Measurements from ENCODE around the gene PRKCSH. TPM values are rescaled to one million over a fixed set of nuclear protein-coding genes. Genes with fewer than 3 reads are reported as not detected.

The PRKCSH gene, protein sequence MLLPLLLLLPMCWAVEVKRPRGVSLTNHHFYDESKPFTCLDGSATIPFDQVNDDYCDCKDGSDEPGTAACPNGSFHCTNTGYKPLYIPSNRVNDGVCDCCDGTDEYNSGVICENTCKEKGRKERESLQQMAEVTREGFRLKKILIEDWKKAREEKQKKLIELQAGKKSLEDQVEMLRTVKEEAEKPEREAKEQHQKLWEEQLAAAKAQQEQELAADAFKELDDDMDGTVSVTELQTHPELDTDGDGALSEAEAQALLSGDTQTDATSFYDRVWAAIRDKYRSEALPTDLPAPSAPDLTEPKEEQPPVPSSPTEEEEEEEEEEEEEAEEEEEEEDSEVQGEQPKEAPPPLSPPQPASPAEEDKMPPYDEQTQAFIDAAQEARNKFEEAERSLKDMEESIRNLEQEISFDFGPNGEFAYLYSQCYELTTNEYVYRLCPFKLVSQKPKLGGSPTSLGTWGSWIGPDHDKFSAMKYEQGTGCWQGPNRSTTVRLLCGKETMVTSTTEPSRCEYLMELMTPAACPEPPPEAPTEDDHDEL
- 242 to 279 TPM (median 253 TPM) in 5 replicates for total RNA-seq (2022; extraction: Qiagen RNA extraction)

DNA sequence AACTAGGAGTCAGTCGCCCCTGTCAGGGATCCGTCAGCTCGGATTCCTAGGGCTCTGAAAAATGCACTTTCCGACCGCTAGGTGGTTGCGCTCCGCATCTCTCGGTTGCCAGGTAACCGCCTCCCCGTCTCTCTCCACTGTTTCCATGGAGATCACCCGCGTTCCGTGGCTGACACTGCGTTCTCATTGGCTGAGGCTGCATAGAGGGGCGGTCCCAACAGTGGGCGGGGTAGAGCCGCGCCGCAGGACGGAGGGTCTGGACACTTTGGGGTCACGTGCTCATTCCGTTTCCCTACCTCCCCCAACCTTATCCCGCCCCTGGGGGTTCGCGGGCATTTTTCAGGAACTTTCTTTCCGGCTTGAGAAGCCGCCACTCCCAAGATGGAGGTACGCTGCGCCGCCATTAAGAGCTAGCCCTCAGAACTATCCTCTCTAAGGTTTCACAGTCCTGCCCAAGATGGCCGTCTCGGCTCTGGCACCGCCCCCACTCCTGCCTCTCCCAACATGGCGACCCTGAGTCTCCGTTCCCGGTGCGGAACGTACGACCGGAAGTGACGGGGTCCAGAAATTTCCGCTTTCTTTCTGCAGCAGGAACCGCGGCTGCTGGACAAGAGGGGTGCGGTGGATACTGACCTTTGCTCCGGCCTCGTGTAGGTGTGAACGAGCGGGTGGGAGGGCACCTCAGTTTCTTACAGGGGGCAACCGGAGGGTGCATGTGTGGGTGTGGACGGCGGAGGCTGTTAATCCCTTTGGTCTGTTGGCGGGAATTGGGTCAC, at the start of gene PRKCSH, which contains the start of gene ODAD3:
PRKCSH (plus strand) TSS at position 579 of the 776 bp plus-strand sequence. CDS start 483 bp downstream, outside the sequence.
ODAD3 (minus strand) TSS at position 65 of the 776 bp plus-strand sequence. CDS start 105 bp downstream, outside the sequence.

DNA sequence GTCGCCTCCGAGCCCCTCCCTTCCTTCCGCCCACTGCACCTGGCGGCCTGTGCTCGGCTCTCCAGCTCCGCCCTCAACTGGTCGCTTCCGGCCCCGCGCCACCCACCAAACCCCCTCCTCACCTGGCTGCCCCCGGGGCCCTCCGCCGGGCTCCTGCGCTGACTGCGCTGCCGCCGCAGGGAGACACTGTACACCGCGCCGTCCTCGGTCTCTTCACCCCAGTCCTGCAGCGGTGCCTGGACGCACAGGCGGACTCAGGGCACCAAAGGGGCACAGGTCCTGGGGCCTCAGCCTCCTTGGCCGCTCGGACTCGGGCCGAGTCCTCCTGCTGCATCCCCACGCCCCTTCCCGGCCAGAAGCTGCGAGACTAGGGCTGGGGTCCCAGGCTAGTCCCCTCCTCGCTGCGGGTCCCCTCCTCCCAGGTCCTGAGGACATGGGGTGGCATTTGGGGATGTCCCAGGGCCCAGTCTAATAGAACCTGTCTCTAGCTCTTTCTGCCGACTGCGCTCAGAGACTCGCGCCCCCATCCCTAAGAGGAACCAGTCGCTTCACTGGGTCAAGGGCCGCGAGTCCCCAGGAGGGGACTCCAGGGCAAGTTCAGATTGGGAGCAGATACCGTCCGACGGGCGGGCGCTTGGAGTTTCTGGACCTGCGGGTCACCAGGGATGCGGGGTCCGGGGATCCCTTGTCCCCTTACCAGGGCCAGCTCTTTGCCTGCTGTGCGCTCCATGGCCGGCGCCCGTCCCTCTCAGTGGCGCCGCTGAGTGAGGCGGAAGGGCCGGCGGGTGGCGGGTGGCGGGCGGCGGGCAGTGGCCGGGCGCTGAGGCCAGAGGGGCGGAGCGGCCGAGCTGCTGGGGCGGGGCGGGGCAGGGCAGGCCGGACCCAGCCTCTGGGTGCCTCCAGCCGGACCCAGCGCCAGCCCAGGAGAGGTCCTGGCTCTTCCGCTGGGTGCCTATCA, 16.6 kb upstream of the PRKCSH start, which contains the start of gene RGL3:
RGL3 (minus strand) TSS at position 766 of the 958 bp plus-strand sequence; CDS start at position 730, 36 bp downstream.

DNA sequence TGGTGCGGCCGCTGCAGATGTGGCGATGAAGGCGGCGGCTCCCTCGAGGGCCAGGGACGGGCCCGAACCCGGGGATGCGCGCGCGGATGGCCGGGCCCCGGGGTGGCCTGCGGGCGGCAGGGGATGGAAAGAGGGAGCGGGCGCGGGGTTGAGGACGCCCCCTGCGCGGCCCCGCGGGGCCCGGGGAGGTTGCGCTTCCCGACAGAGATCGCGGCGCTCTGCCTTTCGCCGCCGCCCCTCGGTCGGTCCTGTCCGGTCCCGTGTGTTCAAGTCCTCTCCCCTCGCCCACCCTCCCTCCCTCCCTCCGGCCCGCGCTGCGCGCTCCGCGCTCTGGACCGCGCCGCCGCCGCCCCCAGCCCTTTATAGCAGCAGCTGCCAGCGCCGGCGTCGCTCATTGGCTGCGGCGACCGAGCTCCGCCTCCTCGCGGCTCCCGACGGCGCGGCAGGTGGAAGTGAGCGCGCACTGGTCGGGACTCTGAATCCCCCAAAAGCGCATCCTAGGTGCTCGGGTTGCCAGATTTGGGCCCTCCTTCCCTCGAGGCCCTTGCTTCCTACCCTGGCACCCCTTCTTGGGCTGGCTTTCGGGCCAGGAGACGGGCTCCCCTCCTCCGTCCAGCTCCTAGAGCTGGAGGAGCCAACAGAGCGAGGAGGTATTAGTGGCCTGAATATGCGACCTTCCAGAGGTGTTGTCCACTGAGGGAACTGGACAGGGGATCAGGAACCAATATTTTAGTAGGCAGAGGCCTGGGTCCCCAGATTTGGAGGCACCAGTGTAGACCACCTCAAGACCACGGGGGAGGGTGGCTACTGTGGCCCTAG, 45.5 kb downstream of the PRKCSH start, which contains the start of gene ELAVL3:
ELAVL3 (minus strand) TSS at position 332 of the 819 bp plus-strand sequence. CDS start 438 bp downstream, outside the sequence.

Other genes starting within 250 kb of the PRKCSH start
- gene KANK2, start 238.1 kb upstream of the PRKCSH start, total RNA-seq (2022; extraction: Qiagen RNA extraction): 38.3 to 64.7 TPM (median 53.7 TPM) in 5 replicates
- gene ANGPTL8, start 196.0 kb upstream of the PRKCSH start, total RNA-seq (2022; extraction: Qiagen RNA extraction): not detected in 5 replicates
- 7.9 to 10.2 TPM (median 9.3 TPM) in 5 replicates for gene DOCK6, start 173.1 kb upstream of the PRKCSH start, total RNA-seq (2022; extraction: Qiagen RNA extraction)
- gene TSPAN16, start 139.5 kb upstream of the PRKCSH start, total RNA-seq (2022; extraction: Qiagen RNA extraction): not detected in 5 replicates
- 2.8 to 6.0 TPM (median 3.8 TPM) in 5 replicates for gene RAB3D, start 96.0 kb upstream of the PRKCSH start, total RNA-seq (2022; extraction: Qiagen RNA extraction)
- 88.3 to 128 TPM (median 107 TPM) in 5 replicates for gene TMEM205, start 89.4 kb upstream of the PRKCSH start, total RNA-seq (2022; extraction: Qiagen RNA extraction)
- 3.6 to 4.9 TPM (median 4.6 TPM) in 5 replicates for gene CCDC159, start 89.1 kb upstream of the PRKCSH start, total RNA-seq (2022; extraction: Qiagen RNA extraction)
- 7.5 to 9.7 TPM (median 8.9 TPM) in 5 replicates for gene PLPPR2, start 80.2 kb upstream of the PRKCSH start, total RNA-seq (2022; extraction: Qiagen RNA extraction)
- gene SWSAP1, start 61.0 kb upstream of the PRKCSH start, total RNA-seq (2022; extraction: Qiagen RNA extraction): 1.3 to 2.4 TPM (median 1.8 TPM) in 5 replicates
- 3.0 to 4.9 TPM (median 4.0 TPM) in 5 replicates for gene EPOR, start 51.3 kb upstream of the PRKCSH start, total RNA-seq (2022; extraction: Qiagen RNA extraction)
- gene RGL3, start 16.3 kb upstream of the PRKCSH start, total RNA-seq (2022; extraction: Qiagen RNA extraction): 0.92 to 1.8 TPM (median 1.3 TPM) in 5 replicates
- 0.92 to 2.2 TPM (median 1.0 TPM) in 5 replicates for gene ODAD3, start 514 bp upstream of the PRKCSH start, total RNA-seq (2022; extraction: Qiagen RNA extraction)
- 0.07 to 0.38 TPM (median 0.22 TPM) in 5 replicates for gene ELAVL3, start 45.4 kb downstream of the PRKCSH start, total RNA-seq (2022; extraction: Qiagen RNA extraction)
- 2.4 to 4.7 TPM (median 3.6 TPM) in 5 replicates for gene ZNF653, start 70.2 kb downstream of the PRKCSH start, total RNA-seq (2022; extraction: Qiagen RNA extraction)
- 27.8 to 31.4 TPM (median 29.9 TPM) in 5 replicates for gene ECSIT, start 93.5 kb downstream of the PRKCSH start, total RNA-seq (2022; extraction: Qiagen RNA extraction)
- 0.20 to 0.46 TPM (median 0.35 TPM) in 5 replicates for gene CNN1, start 103.2 kb downstream of the PRKCSH start, total RNA-seq (2022; extraction: Qiagen RNA extraction)
- gene ELOF1, start 123.6 kb downstream of the PRKCSH start, total RNA-seq (2022; extraction: Qiagen RNA extraction): 85.6 to 112 TPM (median 95.1 TPM) in 5 replicates
- 0.15 to 0.33 TPM (median 0.26 TPM) in 4 of 5 replicates, not detected in the other for gene ACP5, start 142.0 kb downstream of the PRKCSH start, total RNA-seq (2022; extraction: Qiagen RNA extraction)
- 2.7 to 5.3 TPM (median 3.5 TPM) in 5 replicates for gene ZNF627, start 161.8 kb downstream of the PRKCSH start, total RNA-seq (2022; extraction: Qiagen RNA extraction)

All from A549 treated with Hydrocortisone at 1 μM for 4 hours (cell line).